ENCODE results near the gene MLN.

GRCh38 chr6:33822575-33823395, 19.0 kb upstream of the MLN start:
- TF ChIP-seq CTCF (IDR thresholded peaks at IDR 0.05; ENCODE audit: extremely low read depth in 1 of 2, insufficient read depth in 1 of 2, low read depth in 1 of 2, low read length in 2 of 2) (peak in 1 of 2 donors; percentile 26), POLR2A (IDR thresholded peaks at IDR 0.05; ENCODE audit: low read depth, low read length) (no peak)
